GM21619 (cell line): ENCODE results near the gene UBAC2.
"Not testable (repeated sequence)": the region's sequence is repeated elsewhere in the genome, so short reads cannot be mapped to it uniquely, and the experiment has no call there.

Experiments
- ATAC-seq: cut with Tn5 transposase; IDR thresholded peaks from one replicate; pipeline ENCODE4 v1.9.1; 2021; ENCODE audit not compliant: unreplicated experiment

UBAC2 gene

GRCh38 chr13:99388334-99388923, 187.8 kb downstream of the UBAC2 start:
- no peak for ATAC-seq

- ATAC-seq = not testable (repeated sequence)
Observed at GRCh38 chr13:99389094-99389493, 188.4 kb downstream of the UBAC2 start.

- no peak for ATAC-seq
Observed at GRCh38 chr13:99389520-99390304, 189.1 kb downstream of the UBAC2 start.

- ATAC-seq = no peak
Observed at GRCh38 chr13:99390601-99391000, 189.9 kb downstream of the UBAC2 start.

- ATAC-seq = no peak
Observed at GRCh38 chr13:99391781-99392469, 191.3 kb downstream of the UBAC2 start.

GRCh38 chr13:99392470-99393135, 191.9 kb downstream of the UBAC2 start:
- ATAC-seq = no peak

- not testable (repeated sequence) for ATAC-seq
Observed at GRCh38 chr13:99393391-99393790, 192.7 kb downstream of the UBAC2 start.

- ATAC-seq = no peak
Observed at GRCh38 chr13:99393791-99394735, 193.4 kb downstream of the UBAC2 start.

- no peak for ATAC-seq
Observed at GRCh38 chr13:99395436-99395835, 194.8 kb downstream of the UBAC2 start.

GRCh38 chr13:99396446-99396845, 195.8 kb downstream of the UBAC2 start:
- ATAC-seq = no peak

GRCh38 chr13:99398071-99398470, 197.4 kb downstream of the UBAC2 start:
- ATAC-seq = no peak

GRCh38 chr13:99398916-99399622, 198.4 kb downstream of the UBAC2 start:
- ATAC-seq = no peak

GRCh38 chr13:99399623-99399974, 198.9 kb downstream of the UBAC2 start:
- ATAC-seq = no peak

- no peak for ATAC-seq
Observed at GRCh38 chr13:99403458-99403971, 202.9 kb downstream of the UBAC2 start.

GRCh38 chr13:99404005-99404755, 203.5 kb downstream of the UBAC2 start:
- no peak for ATAC-seq

GRCh38 chr13:99405966-99406365, 205.3 kb downstream of the UBAC2 start:
- no peak for ATAC-seq

- no peak for ATAC-seq
Observed at GRCh38 chr13:99406799-99407201, 206.1 kb downstream of the UBAC2 start.

- no peak for ATAC-seq
Observed at GRCh38 chr13:99407906-99408702, 207.4 kb downstream of the UBAC2 start.
